IPS DF 19.7 (cell line): Measurements from ENCODE around the gene PDC.
A peak's percentile ranks its signal among the peaks of the same experiment; 100 is the strongest.

Experiments
- DNase-seq: peaks from one replicate; pipeline ENCODE4 v3.0.0-alpha.2; 2013; ENCODE audit warnings: low read depth, low spot score

Gene PDC

GRCh38 chr1:186461014-186461413, at the start of gene PDC:
TSS of gene PDC (minus strand) at chr1:186461114. CDS start at chr1:186449459, 11,655 bp downstream.
- DNase-seq, result no peak

DNA sequence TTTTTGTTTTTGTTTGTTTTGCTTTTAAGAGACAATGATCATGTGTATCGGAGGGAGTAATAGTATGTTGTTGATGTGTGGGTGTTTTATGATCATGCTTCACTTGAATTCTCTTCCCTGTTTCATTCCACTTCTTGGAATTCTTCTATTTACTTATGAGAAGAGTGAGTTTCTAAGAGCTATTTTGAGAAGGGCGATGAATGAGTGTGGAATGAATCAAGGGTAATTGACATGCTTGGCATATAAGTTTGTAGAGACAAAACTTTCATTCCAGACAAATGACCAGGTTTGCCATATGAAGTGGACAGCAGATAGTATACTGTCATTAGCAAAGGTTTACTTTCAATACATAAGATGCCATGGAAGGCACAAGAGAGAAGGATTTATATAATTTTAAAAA, 42.3 kb upstream of the PDC start:
- DNase-seq, result no peak

DNA sequence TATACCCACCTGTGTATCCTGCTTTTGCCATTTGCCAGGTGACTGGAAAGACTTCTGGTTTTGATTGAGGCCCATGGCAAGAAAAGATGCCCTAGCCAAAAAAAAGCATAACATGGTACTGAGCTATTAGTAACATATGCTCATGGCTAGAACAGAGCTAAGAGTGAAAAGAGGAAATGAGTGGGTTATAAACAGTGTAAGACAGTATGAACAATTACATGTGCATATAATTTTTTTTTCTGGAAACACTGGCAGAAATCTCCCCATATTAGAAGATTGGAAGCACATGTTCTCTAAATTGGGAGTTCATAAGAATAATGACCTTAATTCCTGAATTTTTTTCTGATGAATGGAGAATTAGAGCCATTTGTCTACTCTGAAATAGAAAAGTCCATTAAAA, 41.2 kb upstream of the PDC start:
- DNase-seq, result no peak

DNA sequence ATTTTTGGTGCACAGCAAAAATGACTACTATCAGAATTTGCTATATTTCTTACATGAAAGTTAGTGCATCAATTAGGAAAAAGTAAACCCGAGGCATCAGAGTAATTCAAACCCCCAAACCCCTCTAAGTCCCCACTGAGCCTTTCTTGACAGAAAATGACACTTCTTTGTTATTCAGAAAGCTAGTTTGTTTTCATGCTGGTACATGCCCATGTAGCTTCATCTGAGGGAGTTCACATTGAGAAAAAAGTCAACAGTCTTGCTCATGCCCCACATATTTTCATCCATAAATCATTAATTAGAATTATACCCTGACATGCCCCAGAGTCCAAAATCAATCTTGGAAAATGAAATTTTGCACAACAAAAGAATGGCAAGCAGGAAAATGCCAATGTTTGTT, 39.9 kb upstream of the PDC start:
- no peak for DNase-seq

DNA sequence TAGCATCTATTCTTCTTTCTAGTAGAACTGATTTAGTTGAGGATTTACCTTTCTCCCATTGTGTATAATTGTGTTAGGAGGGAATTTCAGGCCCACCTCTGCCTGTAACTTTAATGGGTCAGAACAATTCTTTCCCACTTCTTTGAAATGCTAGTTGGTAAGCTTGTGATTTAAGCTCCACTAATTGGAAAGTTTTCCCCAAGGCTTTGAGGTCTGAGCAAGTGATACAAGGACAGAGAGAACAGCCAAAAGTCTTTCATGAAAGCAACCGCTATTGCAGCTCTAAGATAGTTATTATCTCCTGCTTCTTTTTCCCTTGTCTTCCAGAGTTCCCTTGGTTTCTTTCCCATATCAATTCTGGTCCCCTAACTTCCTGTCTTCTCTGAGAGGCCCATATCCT, 38.7 kb upstream of the PDC start:
- DNase-seq, result no peak

GRCh38 chr1:186498695-186499389, 37.9 kb upstream of the PDC start:
- no peak for DNase-seq

DNA sequence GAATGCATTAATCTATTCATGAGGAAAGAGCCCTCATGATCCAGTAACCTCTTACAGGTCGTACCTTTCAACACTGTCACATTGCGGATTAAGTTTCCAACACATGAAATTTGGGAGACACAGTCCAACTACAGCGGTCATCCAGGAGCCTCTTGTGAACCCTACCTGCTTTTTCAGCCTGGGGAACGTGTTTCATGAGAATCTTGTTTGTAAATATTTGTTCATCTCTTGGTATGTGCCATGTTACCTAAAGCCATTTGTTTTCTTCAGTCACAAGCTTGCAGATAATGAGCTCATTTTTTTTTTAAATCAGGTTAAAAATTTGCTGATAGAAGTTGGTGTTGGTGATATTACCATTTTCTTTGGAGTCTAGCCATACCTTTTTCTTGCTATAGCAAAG, 37.2 kb upstream of the PDC start:
- no peak for DNase-seq

DNA sequence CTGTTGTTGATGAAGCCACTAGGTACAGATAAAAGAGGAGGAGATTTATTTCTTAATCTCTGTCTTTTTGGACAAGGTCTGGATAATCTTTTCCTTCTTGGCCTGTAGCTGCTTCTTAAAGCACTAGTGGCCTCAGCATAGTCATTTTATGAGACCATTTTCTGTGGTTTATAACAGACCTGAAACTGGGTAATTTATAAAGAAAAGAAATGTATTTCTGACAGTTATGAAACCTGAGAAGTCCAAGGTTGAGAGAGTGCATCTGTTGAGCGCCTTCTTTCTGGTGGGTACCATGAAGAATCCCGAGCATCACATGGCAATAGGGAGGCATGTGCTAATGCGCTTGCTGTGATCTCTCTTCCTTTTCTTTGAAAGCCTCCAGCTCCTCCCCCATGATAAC, 36.7 kb upstream of the PDC start:
- no peak for DNase-seq

DNA sequence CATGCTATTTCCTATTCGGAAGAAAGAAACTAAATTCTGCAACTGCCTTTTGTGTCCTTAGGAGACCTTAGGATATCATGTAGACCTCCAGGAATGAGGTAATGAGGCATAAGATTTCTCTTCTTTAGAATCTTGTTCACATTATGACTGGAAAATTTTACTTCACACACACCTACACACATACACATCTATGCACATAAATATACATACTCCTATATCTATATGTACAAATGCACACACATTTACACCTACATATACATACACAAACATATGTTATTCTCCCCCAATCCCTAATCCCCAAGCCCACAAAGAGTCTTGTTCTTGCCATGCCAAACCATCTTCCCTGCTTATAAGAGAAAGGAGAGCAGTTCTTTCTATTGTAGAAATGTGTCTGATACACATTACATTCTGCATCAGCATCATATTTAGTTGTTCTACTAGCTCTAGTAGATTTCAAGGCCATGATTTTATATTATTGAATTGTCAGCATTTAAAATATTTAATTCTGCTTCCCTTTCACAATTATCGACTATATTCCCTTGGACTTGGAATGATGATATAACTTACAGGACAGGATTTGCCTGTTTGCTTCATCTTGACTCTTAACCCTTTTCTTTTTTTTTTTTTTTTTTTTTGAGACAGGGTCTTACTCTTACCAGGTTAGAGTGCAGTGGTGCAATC, 35.4 kb upstream of the PDC start:
- no peak for DNase-seq

GRCh38 chr1:186494832-186495271, 33.9 kb upstream of the PDC start:
- DNase-seq, result no peak

- DNase-seq, result no peak
These were observed 31.8 kb upstream of the PDC start for GRCh38 chr1:186492531-186493291.

DNA sequence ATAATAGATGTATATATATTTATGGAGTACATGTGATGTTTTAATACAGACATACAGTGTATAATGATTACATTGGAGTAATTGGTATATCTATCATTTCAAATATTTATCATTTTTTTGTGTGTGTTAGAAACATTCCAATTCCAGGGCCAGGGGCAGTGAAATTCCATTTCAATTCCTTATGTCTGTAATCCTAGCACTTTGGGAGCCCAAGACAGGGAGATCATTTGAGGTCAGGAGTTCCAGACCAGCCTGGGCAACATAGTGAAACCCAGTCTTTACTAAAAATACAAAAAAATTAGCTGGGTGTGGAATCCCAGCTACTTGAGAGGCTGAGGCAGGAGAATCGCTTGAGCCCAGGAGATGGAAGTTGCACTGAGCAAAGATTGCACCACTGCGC, 30.4 kb upstream of the PDC start:
- DNase-seq, result no peak

DNA sequence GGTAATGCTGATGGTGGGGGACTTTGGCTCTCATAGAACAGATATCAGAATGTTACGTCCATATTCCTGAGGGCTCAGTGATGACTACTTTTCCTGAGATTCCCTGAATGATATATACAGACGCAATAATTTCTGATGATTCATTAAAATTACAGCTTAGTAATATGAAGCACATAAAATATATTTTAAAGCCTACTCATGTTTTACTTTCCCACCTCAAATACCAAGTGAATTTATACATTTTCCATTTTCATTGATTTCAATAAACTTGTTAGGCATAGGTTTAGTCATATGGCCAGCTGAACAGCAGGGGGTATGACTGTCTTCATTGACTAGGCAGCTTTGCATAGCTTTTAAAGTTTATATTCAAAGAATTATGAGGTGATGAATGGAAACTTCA, 26.2 kb upstream of the PDC start:
- no peak for DNase-seq

DNA sequence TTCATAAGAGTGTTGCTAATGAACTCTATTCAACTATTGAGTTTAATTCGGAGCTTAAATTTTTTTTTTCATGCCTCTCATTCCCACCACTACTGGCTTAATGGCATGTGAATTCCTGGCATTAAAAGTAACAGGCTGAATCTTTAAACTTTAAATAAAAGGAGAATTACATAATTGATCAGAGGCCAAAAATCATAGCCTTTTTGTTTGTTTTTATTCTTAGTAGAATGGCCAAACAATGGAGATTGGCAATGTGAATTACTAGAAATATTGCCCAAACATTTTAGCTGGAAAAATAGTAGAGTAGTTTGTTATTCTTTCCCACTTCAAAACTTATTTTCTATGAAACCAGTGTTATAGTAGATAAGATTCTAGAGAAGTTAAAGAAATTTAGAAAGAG, 25.1 kb upstream of the PDC start:
- DNase-seq, result no peak

- no peak for DNase-seq
These were observed 22.6 kb upstream of the PDC start for GRCh38 chr1:186483561-186483960.

DNA sequence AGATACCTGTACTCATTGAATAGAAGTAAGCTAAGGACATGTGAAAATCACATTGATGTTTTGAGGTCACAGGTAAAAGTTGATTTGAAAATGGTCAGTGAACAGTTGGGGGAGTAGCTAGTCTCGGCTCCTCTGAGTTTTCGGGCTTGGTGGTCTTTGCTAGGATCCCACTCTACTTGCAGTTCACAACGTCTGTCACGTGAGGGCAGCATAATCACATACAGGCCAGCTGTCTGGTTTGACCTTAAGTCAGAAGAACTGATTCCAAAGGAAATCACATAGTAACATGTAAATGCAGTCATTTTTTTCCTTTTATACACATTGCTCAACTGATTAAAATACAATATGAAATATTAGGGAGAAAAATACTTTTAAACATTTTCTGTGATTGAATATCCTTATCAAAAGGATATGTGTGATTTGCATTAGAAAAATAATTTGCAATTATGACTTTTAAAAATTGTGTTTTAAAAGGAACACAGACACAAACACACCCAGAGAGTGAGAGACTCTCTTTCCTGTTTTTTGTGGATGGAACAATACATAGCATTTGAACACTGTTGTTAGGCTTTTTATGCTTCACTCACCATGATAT, 21.8 kb upstream of the PDC start:
- peak; percentile 12 for DNase-seq

- no peak for DNase-seq
These were observed 20.5 kb upstream of the PDC start for GRCh38 chr1:186481303-186481888.

GRCh38 chr1:186479162-186479561, 18.2 kb upstream of the PDC start:
- no peak for DNase-seq

- no peak for DNase-seq
These were observed 15.5 kb upstream of the PDC start for GRCh38 chr1:186476264-186477040.

GRCh38 chr1:186474208-186474607, 13.3 kb upstream of the PDC start:
- no peak for DNase-seq

DNA sequence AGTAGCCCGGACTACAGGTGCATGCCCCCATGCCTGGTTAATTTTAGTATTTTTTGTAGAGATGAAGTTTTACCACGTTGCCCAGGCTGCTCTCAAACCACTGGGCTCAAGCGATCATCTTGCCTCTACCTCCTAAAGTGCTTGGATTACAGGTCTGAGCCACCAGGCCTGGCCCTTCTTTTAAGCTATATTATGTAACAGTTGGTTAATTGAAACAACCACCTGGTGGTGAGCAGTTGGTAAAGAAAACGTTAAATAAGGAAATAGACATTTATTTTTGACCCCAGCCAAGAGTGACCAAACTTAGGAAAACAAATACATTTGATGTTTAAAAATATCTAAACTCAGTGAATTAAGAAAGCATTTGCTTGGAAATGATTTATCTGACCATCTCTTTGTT, 12.1 kb upstream of the PDC start:
- no peak for DNase-seq
